HG03520 (cell line): ENCODE data around the gene PPP2R2D.
A peak's percentile ranks its signal among the peaks of the same experiment; 100 is the strongest.

Source experiments
- ATAC-seq: cut with Tn5 transposase; IDR thresholded peaks from one replicate; pipeline ENCODE4 v1.9.1; 2021; ENCODE audit warnings: mild to moderate bottlenecking, moderate library complexity; ENCODE audit not compliant: unreplicated experiment

PPP2R2D gene

GRCh38 chr10:131900350-131901152, at the start of gene PPP2R2D:
Gene PPP2R2D (plus strand): TSS chr10:131901008. CDS start chr10:131901149, 141 bp downstream.
- ATAC-seq: peak; percentile 93

- no peak for ATAC-seq
These were observed 49.5 kb upstream of the PPP2R2D start for GRCh38 chr10:131851346-131851745.

GRCh38 chr10:131852176-131852822, 48.5 kb upstream of the PPP2R2D start:
- ATAC-seq: no peak

- ATAC-seq: no peak
These were observed 47.8 kb upstream of the PPP2R2D start for GRCh38 chr10:131852823-131853609.

GRCh38 chr10:131853610-131853964, 47.2 kb upstream of the PPP2R2D start:
- no peak for ATAC-seq

- no peak for ATAC-seq
These were observed 46.1 kb upstream of the PPP2R2D start for GRCh38 chr10:131854579-131855335.

- no peak for ATAC-seq
These were observed 45.1 kb upstream of the PPP2R2D start for GRCh38 chr10:131855461-131856401.

- no peak for ATAC-seq
These were observed 44.2 kb upstream of the PPP2R2D start for GRCh38 chr10:131856441-131857094.

GRCh38 chr10:131857156-131858117, 43.4 kb upstream of the PPP2R2D start:
- ATAC-seq: no peak

- ATAC-seq: no peak
These were observed 42.7 kb upstream of the PPP2R2D start for GRCh38 chr10:131858118-131858515.

- ATAC-seq: no peak
These were observed 42.0 kb upstream of the PPP2R2D start for GRCh38 chr10:131858583-131859340.

GRCh38 chr10:131859341-131860020, 41.3 kb upstream of the PPP2R2D start:
- ATAC-seq: no peak

- no peak for ATAC-seq
These were observed 40.5 kb upstream of the PPP2R2D start for GRCh38 chr10:131860311-131860710.

GRCh38 chr10:131860806-131861440, 39.9 kb upstream of the PPP2R2D start:
- no peak for ATAC-seq

GRCh38 chr10:131862548-131862947, 38.3 kb upstream of the PPP2R2D start:
- ATAC-seq: no peak

GRCh38 chr10:131865223-131865917, 35.4 kb upstream of the PPP2R2D start:
- ATAC-seq: no peak
